CD4-positive, alpha-beta T cell (primary cell): ENCODE data around the gene HIF1AN. TPM values are rescaled to one million over a fixed set of nuclear protein-coding genes. Genes with fewer than 3 reads are reported as not detected.

Experiments
- ATAC-seq: fragments of 200-7000 bp; cut with Tn5 transposase; one replicate; pipeline ENCODE4 v1.10.0; 2022; ENCODE audit warnings: mild to moderate bottlenecking; ENCODE audit not compliant: poor library complexity
- CTCF ChIA-PET: fragments of 350-600 bp; sonication (Branson Sonifier 250); formaldehyde crosslinking; loops from one replicate; lab custom pipeline; 2021; ENCODE audit warnings: antibody characterized with exemption, inconsistent platforms; lab: Charles Lee
- POLR2A ChIA-PET: fragments of 350-600 bp; sonication (Branson Sonifier 250); formaldehyde crosslinking; loops from one replicate; lab custom pipeline; 2021; ENCODE audit warnings: antibody characterized with exemption, inconsistent platforms; lab: Charles Lee
- DNase-seq, 14 experiments: peaks; one replicate each; pipeline ENCODE4 v3.0.0-alpha.2; 2013 to 2020; ENCODE audit warnings: mixed read lengths in 2 of 14
- H3K27ac ChIP-seq, 2 donors: one replicate each; pipeline versions ENCODE4 v1.5.1 to v1.7.0; 2013; ENCODE audit warnings: low read length in 2 of 2, low read depth in 1 of 2, mild to moderate bottlenecking in 1 of 2
- H3K27me3 ChIP-seq, 2 experiments: 1 replicate in 1 of 2; 2 replicates in 1 of 2; pipeline versions ENCODE4 v1.6.1 to v1.7.0; 2013; ENCODE audit warnings: low read length in 2 of 2, control low read depth in 1 of 2, mild to moderate bottlenecking in 1 of 2, moderate library complexity in 1 of 2; ENCODE audit not compliant: insufficient read depth in 2 of 2, control insufficient read depth in 1 of 2
- H3K36me3 ChIP-seq: one replicate; pipeline ENCODE4 v1.6.1; 2013; ENCODE audit warnings: low read length, control low read depth; ENCODE audit not compliant: insufficient read depth
- H3K4me1 ChIP-seq: one replicate; pipeline ENCODE4 v1.6.1; 2013; ENCODE audit warnings: low read length, control low read depth; ENCODE audit not compliant: insufficient read depth
- H3K4me3 ChIP-seq: one replicate; pipeline ENCODE4 v1.5.1; 2013; ENCODE audit warnings: mild to moderate bottlenecking, low read length, moderate library complexity
- H3K9me3 ChIP-seq, 2 experiments: 1 replicate in 1 of 2; 2 replicates in 1 of 2; pipeline versions ENCODE4 v1.6.1 to v1.7.0; 2013; ENCODE audit warnings: low read length in 2 of 2, mild to moderate bottlenecking in 2 of 2, control low read depth in 1 of 2, moderate library complexity in 1 of 2; ENCODE audit not compliant: control insufficient read depth in 1 of 2, insufficient read depth in 1 of 2
- H3K27ac Mint-ChIP-seq: one replicate; pipeline ENCODE4 v1.8.0; 2020; ENCODE audit warnings: mixed read lengths
- H3K27me3 Mint-ChIP-seq: one replicate; pipeline ENCODE4 v1.8.0; 2021; ENCODE audit warnings: mixed read lengths
- H3K36me3 Mint-ChIP-seq: one replicate; pipeline ENCODE4 v1.8.0; 2021; ENCODE audit warnings: low read depth, mixed read lengths
- H3K4me1 Mint-ChIP-seq: one replicate; pipeline ENCODE4 v1.8.0; 2021; ENCODE audit warnings: low read depth, mixed read lengths
- H3K4me3 Mint-ChIP-seq: one replicate; pipeline ENCODE4 v1.8.0; 2020; ENCODE audit warnings: mild to moderate bottlenecking, mixed read lengths
- H3K9me3 Mint-ChIP-seq: one replicate; pipeline ENCODE4 v1.8.0; 2020; ENCODE audit warnings: mixed read lengths
- intact Hi-C, 2 experiments: fragments of 100-400 bp; cut with DNase I in 1 of 2; cut with micrococcal nuclease in 1 of 2; formaldehyde crosslinking; loops; one replicate each; pipeline versions ENCODE4 v1.15.1 to v1.9.0; 2023 to 2025; cut with DNase I, micrococcal nuclease
- total RNA-seq, 174 experiments: library from RNA in 2 of 174; stranded (reverse) in 2 of 174; gene quantifications; one replicate each; pipeline ENCODE4 v1.2.3 and lab custom pipeline; 2021 to 2026
- TF ChIP-seq, protein P1 (sequence below): fragments of 200-600 bp; IDR thresholded peaks from one replicate; pipeline ENCODE4 v1.8.0; 2022; ENCODE audit warnings: antibody characterized with exemption, mild to moderate bottlenecking

The HIF1AN gene
- total RNA-seq, 2 experiments from 2014 or later = 29.7 to 30.5 TPM

DNA sequence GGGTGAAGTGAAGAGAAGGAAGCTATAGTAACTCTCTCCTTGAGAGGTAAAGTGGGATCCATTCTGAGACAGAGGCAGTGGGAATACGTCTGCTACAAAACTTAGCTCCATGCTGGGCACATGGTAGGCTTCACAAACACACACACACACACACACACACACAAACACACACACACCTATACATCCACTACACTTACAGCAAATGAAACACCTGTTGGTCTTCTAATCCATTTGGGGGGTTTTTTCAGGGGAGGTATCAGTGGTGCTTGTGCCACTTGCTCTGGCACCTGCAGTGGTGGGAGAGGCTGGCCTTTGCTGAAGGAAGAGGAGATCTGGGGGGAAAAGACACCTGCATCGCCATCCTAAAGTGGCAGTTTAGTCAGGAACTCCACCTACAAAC is 30.6 kb upstream of the HIF1AN start:
- intact Hi-C loops = loop anchor here in 1 of 2 experiments (10.0 kb wide), 1 partner anchor 660 kb away; no protein-coding TSS in a partner anchor
- ATAC-seq (no peak), DNase-seq (no peak)
- Histone ChIP-seq H3K36me3 (peaks cover 60% of the 10 kb centered on the region), H3K4me3 (no peak overlapping the region), H3K4me1 (peaks cover 28% of the 10 kb centered on the region), H3K27ac (no peak overlapping the region), H3K9me3 (no peaks in the 10 kb centered on the region), H3K27me3 (no peaks in the 10 kb centered on the region)
- Mint-ChIP-seq H3K4me1 (peaks cover 24% of the 10 kb centered on the region), H3K9me3 (no peaks in the 10 kb centered on the region), H3K27me3 (no peaks in the 10 kb centered on the region), H3K36me3 (peaks cover 66% of the 10 kb centered on the region), H3K27ac (no peak overlapping the region), H3K4me3 (no peak overlapping the region)
- CTCF ChIA-PET = no interaction called here
- POLR2A ChIA-PET = no interaction called here
- TF ChIP-seq, protein P1, sequence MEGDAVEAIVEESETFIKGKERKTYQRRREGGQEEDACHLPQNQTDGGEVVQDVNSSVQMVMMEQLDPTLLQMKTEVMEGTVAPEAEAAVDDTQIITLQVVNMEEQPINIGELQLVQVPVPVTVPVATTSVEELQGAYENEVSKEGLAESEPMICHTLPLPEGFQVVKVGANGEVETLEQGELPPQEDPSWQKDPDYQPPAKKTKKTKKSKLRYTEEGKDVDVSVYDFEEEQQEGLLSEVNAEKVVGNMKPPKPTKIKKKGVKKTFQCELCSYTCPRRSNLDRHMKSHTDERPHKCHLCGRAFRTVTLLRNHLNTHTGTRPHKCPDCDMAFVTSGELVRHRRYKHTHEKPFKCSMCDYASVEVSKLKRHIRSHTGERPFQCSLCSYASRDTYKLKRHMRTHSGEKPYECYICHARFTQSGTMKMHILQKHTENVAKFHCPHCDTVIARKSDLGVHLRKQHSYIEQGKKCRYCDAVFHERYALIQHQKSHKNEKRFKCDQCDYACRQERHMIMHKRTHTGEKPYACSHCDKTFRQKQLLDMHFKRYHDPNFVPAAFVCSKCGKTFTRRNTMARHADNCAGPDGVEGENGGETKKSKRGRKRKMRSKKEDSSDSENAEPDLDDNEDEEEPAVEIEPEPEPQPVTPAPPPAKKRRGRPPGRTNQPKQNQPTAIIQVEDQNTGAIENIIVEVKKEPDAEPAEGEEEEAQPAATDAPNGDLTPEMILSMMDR = no peak

DNA sequence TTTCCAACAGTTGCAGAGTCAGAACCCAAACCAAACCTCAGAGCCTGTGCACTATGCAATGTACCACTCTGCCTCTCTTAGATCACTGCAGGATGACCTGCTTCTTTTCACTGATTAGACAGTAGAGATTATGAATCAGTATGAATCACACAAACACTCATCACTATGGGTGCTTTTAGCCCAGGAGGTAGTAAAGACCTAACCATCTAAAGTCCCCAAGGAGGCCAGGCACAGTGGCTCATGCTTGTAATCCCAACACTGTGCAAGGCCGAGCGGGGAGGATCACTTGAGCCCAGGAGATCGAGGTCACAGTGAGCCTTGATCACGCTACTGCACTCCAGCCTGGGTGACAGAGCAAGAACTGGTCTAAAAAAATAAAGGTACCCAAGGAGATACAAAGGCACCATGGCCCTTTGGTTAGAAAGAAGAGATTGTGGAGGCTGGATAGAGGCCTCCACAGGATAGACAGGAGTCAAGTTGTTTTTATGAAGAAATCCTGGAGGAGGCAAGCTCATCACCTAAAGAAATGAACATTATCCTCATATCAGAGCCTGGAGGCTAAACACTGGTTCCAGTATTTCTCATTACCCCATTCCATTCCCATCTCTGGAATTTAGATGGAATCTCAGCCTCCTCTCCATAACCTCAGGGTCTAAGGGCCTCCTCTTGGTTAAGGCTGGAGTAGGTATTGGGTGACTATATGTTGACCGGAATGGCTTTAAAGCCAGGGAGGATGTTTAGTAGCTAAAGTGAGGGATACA is 29.0 kb upstream of the HIF1AN start:
- intact Hi-C loops = loop anchor here in 1 of 2 experiments (10.0 kb wide), 1 partner anchor 662 kb away; no protein-coding TSS in a partner anchor
- H3K27ac Mint-ChIP-seq = no peak overlapping the region
- no peak overlapping the region for H3K4me3 ChIP-seq
- CTCF ChIA-PET = interaction anchor here (1.0 to 6.8 kb wide), 3 partner anchors 12 to 28 kb away, joined by 3 to 67 read pairs (median 15); partner anchors contain the start of gene HIF1AN
- peaks cover 48% of the 10 kb centered on the region for H3K36me3 ChIP-seq
- peaks cover 57% of the 10 kb centered on the region for H3K36me3 Mint-ChIP-seq
- peaks cover 40% of the 10 kb centered on the region for H3K4me1 Mint-ChIP-seq
- H3K4me3 Mint-ChIP-seq = no peak overlapping the region
- no peaks in the 10 kb centered on the region for H3K9me3 Mint-ChIP-seq
- TF ChIP-seq, protein P1 = no peak
- no peaks in the 10 kb centered on the region for H3K27me3 ChIP-seq
- H3K4me1 ChIP-seq = peaks cover 44% of the 10 kb centered on the region
- H3K27me3 Mint-ChIP-seq = no peaks in the 10 kb centered on the region
- DNase-seq (no peak), ATAC-seq (no peak)
- no peak overlapping the region for H3K27ac ChIP-seq
- no peaks in the 10 kb centered on the region for H3K9me3 ChIP-seq
- POLR2A ChIA-PET = no interaction called here

DNA sequence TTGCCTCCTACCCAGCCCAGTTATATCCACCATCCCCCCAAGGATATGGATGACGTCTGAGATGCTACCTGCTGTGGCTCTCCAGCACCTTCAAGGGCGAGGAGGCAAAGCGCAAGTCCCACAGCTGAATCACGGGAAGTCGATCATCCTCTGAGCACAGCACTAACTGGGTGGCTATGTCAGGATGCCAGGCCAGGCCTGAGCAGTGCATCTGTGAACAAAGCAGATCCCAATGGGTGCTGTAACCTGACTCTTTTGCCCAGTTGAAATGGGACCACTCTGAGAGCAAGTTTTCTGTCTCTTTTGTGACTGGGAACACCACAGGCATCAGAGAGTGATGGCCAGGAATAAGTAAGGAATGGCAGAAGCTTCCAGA is 28.4 kb upstream of the HIF1AN start:
- intact Hi-C loops = loop anchor here in 1 of 2 experiments (10.0 kb wide), 1 partner anchor 663 kb away; no protein-coding TSS in a partner anchor
- TF ChIP-seq, protein P1 = no peak
- Mint-ChIP-seq H3K4me3 (no peak overlapping the region), H3K27me3 (no peaks in the 10 kb centered on the region), H3K36me3 (peaks cover 53% of the 10 kb centered on the region), H3K27ac (no peak overlapping the region), H3K9me3 (no peaks in the 10 kb centered on the region), H3K4me1 (peaks cover 45% of the 10 kb centered on the region)
- H3K4me3 ChIP-seq = no peak overlapping the region
- H3K27me3 ChIP-seq = no peaks in the 10 kb centered on the region
- CTCF ChIA-PET = interaction anchor here (1.0 to 6.8 kb wide), 3 partner anchors 11 to 28 kb away, joined by 3 to 67 read pairs (median 15); partner anchors contain the start of gene HIF1AN
- POLR2A ChIA-PET = interaction anchor here (2.3 kb wide), 1 partner anchor 28 kb away, joined by 12 read pairs; the partner anchor contains the start of gene HIF1AN
- peaks cover 42% of the 10 kb centered on the region for H3K36me3 ChIP-seq
- peaks cover 48% of the 10 kb centered on the region for H3K4me1 ChIP-seq
- H3K27ac ChIP-seq = no peak overlapping the region
- no peak for ATAC-seq
- no peak for DNase-seq
- no peaks in the 10 kb centered on the region for H3K9me3 ChIP-seq
